Mucosa of stomach (tissue), 1 donor: Measurements from ENCODE around the gene STPG3.

Experiments
- H3K27me3 ChIP-seq: one replicate; pipeline ENCODE4 v1.7.0; 2013; ENCODE audit warnings: mild to moderate bottlenecking, low read length; ENCODE audit not compliant: control insufficient read depth, insufficient read depth
- H3K36me3 ChIP-seq: one replicate; pipeline ENCODE4 v1.7.0; 2013; ENCODE audit warnings: low read length; ENCODE audit not compliant: control insufficient read depth, insufficient read depth
- H3K4me1 ChIP-seq: one replicate; pipeline ENCODE4 v1.7.0; 2013; ENCODE audit warnings: mild to moderate bottlenecking, low read length; ENCODE audit not compliant: control insufficient read depth, insufficient read depth
- H3K4me3 ChIP-seq: one replicate; pipeline ENCODE4 v1.7.0; 2013; ENCODE audit warnings: low read length
- H3K9ac ChIP-seq: one replicate; pipeline ENCODE4 v1.7.0; 2013; ENCODE audit warnings: mild to moderate bottlenecking, low read length, moderate library complexity
- H3K9me3 ChIP-seq: one replicate; pipeline ENCODE4 v1.7.0; 2013; ENCODE audit warnings: mild to moderate bottlenecking, low read length, moderate library complexity; ENCODE audit not compliant: control insufficient read depth
- donor health status: Pancreatic carcinoma.

The STPG3 gene

DNA sequence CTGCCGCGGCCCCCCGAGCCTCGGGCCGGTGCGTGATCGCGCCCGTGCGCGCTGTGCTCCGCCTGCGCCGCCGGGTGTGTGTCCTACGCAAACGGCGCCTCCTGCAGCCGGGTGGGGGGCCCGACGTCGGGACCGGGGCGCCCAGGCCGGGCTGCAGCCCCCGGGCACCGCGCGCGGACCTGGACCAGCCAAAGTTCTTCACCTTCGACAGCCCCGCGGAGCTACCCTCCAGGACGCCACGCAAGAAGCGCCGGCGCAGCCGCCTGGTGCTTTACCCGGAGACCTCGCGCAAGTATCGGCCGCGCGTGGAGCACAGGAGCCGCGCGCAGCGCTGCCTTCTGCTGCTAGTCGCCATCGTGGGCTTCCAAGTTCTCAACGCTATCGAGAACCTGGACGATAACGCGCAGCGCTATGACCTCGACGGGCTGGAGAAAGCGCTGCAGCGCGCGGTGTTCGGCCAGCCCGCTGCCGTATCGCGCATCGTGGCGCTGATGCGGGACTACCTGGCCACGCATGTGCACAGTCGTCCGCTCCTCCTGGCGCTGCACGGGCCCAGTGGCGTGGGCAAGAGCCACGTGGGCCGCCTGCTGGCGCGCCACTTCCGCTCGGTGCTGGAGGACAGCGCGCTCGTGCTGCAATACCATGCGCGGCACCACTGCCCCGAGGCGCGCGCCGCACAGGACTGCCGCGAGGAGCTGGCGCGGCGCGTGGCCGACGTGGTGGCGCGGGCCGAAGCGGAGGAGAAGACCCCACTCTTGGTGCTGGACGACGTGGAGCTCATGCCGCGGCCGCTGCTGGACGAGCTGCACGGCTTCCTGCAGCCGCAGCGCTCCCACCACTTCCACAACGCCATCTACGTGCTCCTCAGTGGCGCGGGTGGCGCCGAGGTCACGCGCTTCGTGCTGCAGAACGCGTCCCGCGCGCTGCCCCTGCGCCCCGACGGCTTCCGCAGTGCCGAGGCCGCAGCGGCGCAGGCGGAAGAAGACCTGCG lies 27.9 kb downstream of the STPG3 start:
- H3K4me3 ChIP-seq: no peak overlapping the region
- no peaks in the 10 kb centered on the region for H3K27me3 ChIP-seq
- H3K9me3 ChIP-seq: no peaks in the 10 kb centered on the region
- H3K4me1 ChIP-seq: peaks cover 40% of the 10 kb centered on the region
- H3K36me3 ChIP-seq: no peaks in the 10 kb centered on the region
- H3K9ac ChIP-seq: peak overlapping the region; percentile 93

DNA sequence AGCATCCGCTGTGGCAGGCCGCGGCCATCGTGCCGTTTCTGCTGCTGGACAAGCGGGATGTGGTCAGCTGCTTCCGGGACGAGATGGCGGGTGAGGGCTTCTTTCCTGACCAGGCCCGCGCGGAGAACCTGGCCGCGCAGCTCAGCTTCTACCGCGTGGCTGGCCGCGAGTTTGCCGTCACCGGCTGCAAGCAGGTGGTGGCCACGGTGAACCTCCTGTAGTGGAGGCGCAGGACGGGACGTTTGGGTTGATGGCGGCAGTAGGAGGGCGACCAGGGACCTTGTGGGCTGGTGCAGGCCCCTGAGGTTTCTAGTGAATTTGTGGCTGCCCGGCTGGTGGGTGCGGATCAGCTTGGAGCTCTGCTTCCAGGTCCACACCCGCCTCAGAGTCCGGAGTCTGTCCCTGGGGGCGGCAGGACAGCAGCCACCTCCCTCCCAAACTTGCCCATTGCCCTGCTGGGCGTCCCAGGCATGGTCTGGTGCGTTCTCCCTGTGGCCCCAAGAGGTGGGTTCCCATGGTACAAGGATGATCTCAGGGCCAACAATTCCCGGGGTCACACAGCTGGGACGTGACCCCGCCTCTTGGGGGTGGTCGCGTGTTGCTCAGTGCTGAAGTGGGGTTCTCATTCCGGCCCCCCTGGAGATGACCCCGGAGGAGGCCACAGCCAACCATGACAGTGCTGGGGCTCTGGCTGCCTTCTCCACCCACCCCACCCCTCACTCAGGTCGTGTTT lies 28.8 kb downstream of the STPG3 start:
- Histone ChIP-seq H3K27me3 (no peaks in the 10 kb centered on the region), H3K9ac (no peak overlapping the region), H3K9me3 (no peaks in the 10 kb centered on the region), H3K4me3 (no peak overlapping the region), H3K36me3 (no peaks in the 10 kb centered on the region), H3K4me1 (peaks cover 34% of the 10 kb centered on the region)

DNA sequence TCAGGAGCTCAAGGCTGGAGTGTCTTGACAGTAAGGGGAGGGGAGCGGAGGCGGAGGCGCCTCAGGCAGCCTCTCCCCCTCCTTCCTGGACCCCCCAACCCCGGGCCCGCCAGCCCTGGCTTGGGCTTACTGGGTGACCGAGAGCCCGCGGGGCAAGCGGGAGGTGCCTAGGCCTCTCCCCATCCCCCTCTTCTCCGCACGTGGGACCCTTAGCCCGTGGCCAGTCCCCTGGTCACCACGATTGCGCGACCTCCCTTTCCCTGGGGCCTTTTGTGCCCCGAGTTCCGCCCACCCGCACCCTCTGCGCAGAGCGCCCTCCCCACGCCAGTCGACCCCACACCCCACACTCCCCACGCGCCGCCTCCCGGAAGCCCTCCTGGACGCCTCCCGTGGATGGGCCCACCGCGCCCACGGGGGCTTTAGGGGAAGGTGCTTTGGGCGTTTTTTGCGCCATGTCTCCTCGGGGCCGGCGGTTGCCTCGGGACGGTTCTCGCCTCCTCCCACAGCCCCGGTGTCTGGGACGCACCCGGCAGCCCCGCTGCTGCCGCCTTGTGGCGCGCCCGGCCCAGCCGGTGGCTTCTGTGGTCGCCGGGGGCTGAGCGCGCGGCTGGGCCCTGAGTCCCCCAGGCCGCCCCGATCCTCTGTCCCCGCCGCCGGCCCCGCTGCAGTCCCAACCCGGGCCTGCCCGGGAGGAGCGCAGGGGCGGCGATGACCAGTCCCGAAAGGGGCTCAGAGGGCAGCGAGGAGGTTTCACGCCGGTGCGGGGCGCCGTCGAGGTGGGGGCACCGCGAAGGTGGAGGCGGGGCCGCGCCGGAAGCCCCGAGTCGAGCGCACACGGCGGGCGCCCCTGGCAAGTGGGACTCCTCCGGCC lies 29.6 kb downstream of the STPG3 start:
- no peak overlapping the region for H3K9ac ChIP-seq
- H3K27me3 ChIP-seq: no peaks in the 10 kb centered on the region
- H3K4me3 ChIP-seq: no peak overlapping the region
- H3K36me3 ChIP-seq: no peaks in the 10 kb centered on the region
- no peaks in the 10 kb centered on the region for H3K9me3 ChIP-seq
- peaks cover 26% of the 10 kb centered on the region for H3K4me1 ChIP-seq

DNA sequence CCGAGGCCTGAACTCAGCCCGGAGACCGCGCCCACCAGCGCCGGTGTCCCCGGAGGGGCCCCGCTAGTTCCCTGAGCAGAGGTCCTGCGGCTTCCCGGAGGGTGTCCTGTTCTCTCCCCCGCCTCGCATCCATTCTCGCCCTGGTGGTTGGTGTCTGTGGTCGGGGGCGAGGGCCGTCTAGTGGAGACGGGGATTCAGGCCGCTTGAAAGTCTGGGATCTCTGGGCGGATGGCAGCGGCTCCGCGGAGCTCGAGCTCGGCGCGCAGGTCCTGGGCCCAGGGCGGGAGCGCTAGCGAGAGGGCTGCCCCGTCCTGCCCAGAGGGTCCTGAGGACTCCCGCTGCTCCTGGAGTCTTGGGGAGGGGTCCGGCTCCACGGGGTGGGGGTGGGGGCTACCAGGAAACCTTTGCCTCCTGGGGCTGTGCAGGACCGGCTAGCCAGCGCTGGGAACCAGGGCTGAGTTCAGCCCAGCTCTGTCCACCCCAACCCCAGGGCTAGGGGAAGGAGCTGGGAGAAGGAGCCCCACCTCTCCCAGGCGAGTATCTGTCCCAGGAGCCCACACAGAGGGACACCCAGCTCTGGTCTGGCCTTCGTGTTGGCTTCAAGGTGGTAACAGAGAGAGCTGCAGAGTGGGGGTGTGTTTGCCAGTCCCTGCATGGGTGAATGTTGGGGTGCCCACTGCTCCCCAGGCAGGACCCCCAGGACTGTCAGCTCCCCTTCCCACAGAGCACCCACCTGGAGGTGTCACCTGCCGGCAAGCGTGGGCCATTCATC lies 30.4 kb downstream of the STPG3 start:
- Histone ChIP-seq H3K9ac (no peak overlapping the region), H3K9me3 (no peaks in the 10 kb centered on the region), H3K27me3 (no peaks in the 10 kb centered on the region), H3K36me3 (no peaks in the 10 kb centered on the region), H3K4me1 (peaks cover 18% of the 10 kb centered on the region), H3K4me3 (no peak overlapping the region)

DNA sequence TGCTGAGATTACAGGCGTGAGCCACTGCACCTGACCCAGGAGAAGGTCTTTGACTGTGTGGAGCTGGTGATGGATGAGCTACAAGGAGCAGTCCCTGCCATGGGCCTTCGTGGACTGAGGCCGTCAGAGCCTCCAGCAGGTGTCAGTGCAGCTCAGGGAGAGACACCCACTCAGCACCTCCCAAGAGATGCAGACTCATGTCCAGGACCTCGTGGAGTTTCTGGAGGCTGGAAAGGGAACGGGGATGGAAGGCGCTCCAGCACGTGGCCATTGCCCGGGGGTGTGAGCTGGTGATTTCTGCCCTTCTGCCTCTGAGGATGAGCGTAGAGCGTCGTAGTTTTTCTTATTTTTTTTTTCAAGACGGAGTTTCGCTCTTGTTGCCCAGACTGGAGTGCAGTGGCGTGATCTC lies 35.9 kb downstream of the STPG3 start:
- Histone ChIP-seq H3K36me3 (no peaks in the 10 kb centered on the region), H3K9me3 (no peaks in the 10 kb centered on the region), H3K4me3 (no peak overlapping the region), H3K4me1 (no peaks in the 10 kb centered on the region), H3K9ac (no peak overlapping the region), H3K27me3 (no peaks in the 10 kb centered on the region)

DNA sequence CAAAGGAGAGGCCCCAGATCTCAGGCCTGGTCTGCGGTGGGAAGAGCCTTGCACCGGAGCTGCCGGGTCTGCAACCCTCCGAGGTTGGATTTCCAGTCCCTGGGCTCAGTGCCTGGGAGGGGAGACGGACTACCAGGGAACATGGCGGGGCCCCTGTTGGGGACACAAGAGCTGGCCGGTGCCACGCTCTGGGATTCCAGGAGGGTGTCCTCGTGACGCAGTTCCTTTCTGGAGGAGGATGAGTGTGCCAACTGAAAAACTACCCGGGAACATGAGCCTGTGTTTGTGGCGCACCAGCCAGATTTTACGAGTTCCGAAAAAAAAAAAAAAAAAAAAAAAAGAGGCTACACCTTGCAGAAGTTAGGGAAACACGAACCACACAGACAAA lies 42.0 kb downstream of the STPG3 start:
- Histone ChIP-seq H3K9me3 (peaks cover 5% of the 10 kb centered on the region), H3K27me3 (peaks cover 23% of the 10 kb centered on the region), H3K4me1 (peaks cover 45% of the 10 kb centered on the region), H3K36me3 (no peaks in the 10 kb centered on the region), H3K9ac (peak overlapping the region; percentile 42), H3K4me3 (no peak overlapping the region)

DNA sequence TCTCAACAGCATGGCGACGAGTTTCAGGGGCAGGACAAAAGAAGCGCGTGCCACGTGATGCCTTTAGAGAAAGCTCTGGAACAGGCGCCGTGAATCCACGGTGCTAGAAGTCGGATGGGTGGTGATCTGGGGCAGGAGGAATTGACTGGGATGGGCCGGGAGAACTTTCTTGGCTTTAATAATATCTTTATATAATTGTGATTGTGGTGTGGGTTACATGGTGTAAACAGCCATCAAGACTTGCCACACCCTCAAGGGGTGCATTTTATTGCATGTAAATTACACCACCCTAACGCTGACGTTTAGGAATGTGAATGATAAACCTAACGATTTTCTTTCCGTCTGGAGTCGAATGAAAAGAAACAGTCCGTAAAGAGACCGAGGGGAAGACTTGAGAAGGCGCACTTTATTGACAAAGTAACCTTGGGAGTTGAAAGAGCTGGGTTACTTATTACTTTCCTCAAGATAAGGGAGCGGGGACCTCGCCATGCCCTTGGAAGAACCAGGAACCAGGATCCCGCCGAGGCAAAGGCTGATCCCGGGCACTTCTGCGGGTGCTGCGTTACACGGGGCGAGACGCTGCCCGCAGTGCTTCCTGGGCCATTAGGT lies 42.5 kb downstream of the STPG3 start:
- peak overlapping the region; percentile 42 for H3K9ac ChIP-seq
- no peaks in the 10 kb centered on the region for H3K36me3 ChIP-seq
- peaks cover 5% of the 10 kb centered on the region for H3K9me3 ChIP-seq
- H3K4me1 ChIP-seq: peaks cover 50% of the 10 kb centered on the region
- peaks cover 28% of the 10 kb centered on the region for H3K27me3 ChIP-seq
- no peak overlapping the region for H3K4me3 ChIP-seq

DNA sequence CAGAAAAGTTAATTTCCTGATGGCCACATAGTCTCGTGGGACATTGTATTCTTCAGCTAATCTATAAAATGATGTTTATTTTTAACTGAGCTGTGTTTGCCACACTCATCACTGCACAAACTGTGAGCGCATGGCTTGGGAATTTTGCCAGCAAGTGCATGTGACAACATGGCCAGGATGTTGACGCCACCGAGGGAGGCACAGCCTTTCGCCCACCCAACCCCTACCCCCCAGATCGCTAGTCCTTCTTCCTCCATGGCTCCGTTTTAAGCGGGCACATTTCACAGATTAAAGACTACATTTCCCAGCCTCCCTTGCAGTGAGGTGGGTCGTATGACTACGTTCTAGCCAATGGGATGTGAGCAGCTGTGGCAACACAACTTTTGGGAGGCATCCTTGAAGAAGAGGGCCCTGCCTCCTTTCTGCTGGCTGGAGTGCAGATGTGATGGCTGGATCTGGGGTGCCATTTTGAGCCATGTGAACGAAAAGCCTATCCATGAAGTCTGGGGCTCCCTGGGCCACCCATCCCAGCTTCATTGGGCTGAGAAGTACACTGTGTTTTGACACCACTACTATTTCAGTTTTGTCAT lies 43.1 kb downstream of the STPG3 start:
- H3K27me3 ChIP-seq: peaks cover 33% of the 10 kb centered on the region
- H3K4me3 ChIP-seq: no peak overlapping the region
- no peaks in the 10 kb centered on the region for H3K36me3 ChIP-seq
- peaks cover 56% of the 10 kb centered on the region for H3K4me1 ChIP-seq
- peaks cover 5% of the 10 kb centered on the region for H3K9me3 ChIP-seq
- peak overlapping the region; percentile 50 for H3K9ac ChIP-seq

DNA sequence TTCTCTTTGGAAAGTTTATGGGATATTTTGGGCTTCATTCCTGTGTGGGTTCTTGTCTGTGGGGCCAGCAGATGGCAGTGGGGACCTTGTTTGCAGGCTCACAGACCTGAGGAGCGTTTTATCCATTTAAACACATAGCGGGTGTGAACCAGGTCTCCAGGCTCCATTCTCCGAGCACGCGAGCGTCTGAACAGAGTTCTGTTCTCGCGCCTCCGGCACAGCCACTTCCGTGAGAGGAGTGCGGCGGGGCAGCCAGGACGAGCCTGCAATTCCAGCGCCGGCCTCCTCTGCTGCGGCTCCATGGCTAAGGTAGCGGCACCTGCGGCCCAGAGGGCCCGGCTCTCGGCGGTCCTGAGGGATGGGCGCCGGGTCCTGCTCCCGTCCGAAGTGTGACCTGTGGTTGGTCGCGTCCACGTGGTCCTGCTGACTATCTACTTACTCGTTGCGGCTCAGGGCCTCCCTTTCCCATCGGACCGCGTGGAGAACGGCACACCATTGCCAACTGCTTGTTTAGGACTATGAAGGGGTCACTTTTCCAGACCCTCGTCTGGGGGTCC lies 43.7 kb downstream of the STPG3 start:
- Histone ChIP-seq H3K9ac (no peak overlapping the region), H3K4me1 (peaks cover 60% of the 10 kb centered on the region), H3K27me3 (peaks cover 34% of the 10 kb centered on the region), H3K36me3 (no peaks in the 10 kb centered on the region), H3K4me3 (no peak overlapping the region), H3K9me3 (peaks cover 5% of the 10 kb centered on the region)

DNA sequence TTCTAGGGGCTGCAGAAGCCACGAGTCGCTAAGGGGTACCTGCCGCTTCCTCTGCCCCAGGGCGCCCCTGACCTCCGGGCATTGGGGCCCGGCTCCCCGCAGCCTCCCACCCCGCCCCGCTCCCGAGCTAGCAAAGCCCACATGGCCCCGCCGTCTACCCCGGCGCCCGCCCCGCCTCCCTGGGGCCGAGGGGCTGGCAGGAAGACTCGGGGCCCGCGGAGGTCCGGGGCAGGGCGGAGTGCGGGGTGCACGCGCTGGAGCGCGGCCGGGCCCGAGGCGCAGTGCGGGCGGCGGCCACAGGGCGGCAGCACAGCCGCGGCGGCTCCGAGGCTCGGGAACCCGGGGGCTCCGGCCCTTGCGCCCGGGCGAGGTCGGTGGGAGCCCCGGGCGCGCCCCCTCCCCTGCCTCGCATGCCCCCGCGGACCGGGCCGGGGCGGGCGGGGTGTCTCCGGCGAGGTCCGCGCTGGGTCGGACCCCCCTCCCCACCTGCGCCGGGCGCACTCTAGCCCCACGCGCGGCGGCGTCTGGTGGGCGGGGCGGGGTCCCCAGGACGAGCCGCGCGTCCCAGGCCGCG lies 44.2 kb downstream of the STPG3 start:
- Histone ChIP-seq H3K9me3 (peaks cover 5% of the 10 kb centered on the region), H3K4me1 (peaks cover 66% of the 10 kb centered on the region), H3K9ac (no peak overlapping the region), H3K27me3 (peaks cover 38% of the 10 kb centered on the region), H3K4me3 (no peak overlapping the region), H3K36me3 (no peaks in the 10 kb centered on the region)
